Gastrocnemius medialis (tissue), 4 donors: ENCODE data around the gene MEIOB.

Experiments
- POLR2A ChIP-seq, 2 donors: fragments of 450-650 bp; IDR thresholded peaks; one replicate each; pipeline ENCODE4 v1.6.1; 2017; ENCODE audit warnings: antibody characterized with exemption in 2 of 2, mild to moderate bottlenecking in 2 of 2, moderate library complexity in 2 of 2
- TF ChIP-seq, protein P1 (sequence below), 5 experiments: fragments of 450-650 bp in 3 of 5; fragments of 200-600 bp in 2 of 5; sonication (generic) in 2 of 5; IDR thresholded peaks in 4 of 5; conservative IDR thresholded peaks in 1 of 5; 1 replicate in 4 of 5; 2 replicates in 1 of 5; pipeline ENCODE4 v1.5.1; 2016 to 2019; ENCODE audit warnings: antibody characterized with exemption in 5 of 5, mild to moderate bottlenecking in 3 of 5, moderate library complexity in 3 of 5

DNA sequence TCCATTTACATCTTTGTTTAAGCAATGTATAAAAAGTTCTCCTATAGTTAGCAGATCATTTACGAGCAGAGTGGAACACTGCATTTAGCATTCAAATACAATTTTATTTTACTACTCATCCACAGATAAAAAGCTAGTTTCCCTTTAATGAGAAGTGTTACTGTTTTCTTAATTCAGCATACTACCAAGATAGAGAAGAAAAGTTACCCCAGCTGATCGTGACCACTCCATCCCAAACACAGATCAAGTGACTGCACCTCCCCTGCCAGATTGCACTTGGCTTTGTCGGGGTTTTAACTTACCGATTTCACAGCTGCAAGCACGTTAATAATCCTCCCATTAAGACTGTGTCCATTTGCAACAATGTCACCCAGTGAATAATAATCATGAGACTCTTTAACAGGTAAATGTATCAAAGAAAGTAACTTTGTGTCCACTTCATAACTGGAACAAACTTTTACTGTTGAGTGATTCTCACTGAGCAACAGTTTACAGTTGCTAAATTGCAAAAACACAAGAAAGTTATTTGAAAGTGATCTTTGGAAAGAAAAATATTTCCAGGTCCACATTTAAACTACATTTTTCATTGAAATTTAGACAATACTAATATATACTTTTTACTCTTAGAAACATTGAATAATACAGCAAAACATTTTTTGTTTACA is 14.4 kb downstream of the MEIOB start:
- TF ChIP-seq, protein P1, sequence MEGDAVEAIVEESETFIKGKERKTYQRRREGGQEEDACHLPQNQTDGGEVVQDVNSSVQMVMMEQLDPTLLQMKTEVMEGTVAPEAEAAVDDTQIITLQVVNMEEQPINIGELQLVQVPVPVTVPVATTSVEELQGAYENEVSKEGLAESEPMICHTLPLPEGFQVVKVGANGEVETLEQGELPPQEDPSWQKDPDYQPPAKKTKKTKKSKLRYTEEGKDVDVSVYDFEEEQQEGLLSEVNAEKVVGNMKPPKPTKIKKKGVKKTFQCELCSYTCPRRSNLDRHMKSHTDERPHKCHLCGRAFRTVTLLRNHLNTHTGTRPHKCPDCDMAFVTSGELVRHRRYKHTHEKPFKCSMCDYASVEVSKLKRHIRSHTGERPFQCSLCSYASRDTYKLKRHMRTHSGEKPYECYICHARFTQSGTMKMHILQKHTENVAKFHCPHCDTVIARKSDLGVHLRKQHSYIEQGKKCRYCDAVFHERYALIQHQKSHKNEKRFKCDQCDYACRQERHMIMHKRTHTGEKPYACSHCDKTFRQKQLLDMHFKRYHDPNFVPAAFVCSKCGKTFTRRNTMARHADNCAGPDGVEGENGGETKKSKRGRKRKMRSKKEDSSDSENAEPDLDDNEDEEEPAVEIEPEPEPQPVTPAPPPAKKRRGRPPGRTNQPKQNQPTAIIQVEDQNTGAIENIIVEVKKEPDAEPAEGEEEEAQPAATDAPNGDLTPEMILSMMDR (IDR thresholded peaks at IDR 0.05 in 4 of 5, conservative IDR thresholded peaks at IDR 0.05 in 1 of 5): no peak
- TF ChIP-seq POLR2A (IDR thresholded peaks at IDR 0.05): no peak
